ENCODE data around the gene RTRAF.
A peak's percentile ranks its signal among the peaks of the same experiment; 100 is the strongest.

The RTRAF gene

DNA sequence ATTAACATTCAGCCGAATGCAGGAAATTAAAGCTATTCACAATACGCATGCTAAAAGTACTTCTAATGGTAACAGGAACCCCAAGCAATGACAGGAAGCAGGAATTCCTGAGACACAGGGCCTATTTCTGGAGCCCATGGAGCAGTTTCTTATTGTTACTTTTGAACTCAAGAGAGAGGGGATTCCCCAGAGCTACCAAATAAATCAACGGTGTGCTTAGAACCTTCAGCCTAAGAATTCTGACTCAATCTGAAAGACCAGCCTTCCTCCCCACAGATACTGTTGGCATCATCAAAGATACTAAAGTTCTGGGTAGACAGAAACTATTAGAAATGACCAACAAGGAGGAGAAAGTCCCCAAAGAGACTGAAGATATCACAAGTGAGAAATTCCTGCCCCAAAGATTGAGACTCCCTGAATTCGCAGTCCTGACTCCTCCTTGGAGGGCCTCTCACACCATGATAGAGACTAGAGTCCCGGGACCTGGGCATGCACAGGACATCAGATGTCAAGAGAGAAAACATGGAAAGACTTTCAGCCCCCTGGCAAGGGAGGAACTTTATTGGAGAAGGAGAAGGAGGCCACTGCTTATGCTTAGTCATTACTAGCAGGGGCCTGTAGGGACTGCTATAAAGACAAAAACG lies 32.7 kb downstream of the RTRAF start:
- DNase-seq: no peak

DNA sequence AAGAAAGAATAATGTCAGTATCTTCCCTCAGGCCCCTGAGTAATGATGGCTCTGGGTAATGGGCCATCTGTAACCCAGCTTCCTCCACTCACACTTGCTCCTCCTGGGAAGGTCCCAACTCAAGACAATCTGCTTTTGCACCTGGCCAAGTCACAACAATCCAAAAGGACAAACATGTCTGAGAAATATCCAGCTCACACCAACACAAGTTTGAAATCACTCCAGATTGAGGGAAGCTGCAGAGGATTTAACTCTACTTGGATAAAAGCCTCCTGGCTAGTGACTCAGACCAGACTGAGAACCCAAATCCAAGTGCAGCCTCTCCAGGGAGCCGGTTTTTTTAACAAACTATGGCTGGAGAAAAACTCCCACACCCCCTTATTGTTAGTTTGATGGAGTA lies 34.2 kb downstream of the RTRAF start:
- DNase-seq: no peak

DNA sequence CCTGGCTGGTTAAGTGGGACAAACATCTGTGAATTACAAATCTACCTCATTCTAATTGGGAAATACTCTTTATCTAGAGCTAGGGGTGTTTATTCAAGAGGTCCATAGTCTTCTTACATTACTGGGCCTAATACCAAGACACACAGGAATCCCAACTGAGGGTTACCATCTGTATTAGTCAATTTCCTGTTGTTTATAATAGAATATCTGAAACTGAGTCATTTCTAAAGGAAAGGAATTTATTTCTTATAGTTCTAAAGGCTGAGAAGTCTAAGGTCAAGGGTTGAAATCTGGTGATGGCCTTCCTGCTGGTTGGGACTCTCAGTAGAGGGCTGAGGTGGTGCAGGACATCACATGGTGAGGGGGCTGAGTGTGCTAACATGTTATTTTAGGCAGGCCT lies 36.0 kb downstream of the RTRAF start:
- no peak for DNase-seq

DNA sequence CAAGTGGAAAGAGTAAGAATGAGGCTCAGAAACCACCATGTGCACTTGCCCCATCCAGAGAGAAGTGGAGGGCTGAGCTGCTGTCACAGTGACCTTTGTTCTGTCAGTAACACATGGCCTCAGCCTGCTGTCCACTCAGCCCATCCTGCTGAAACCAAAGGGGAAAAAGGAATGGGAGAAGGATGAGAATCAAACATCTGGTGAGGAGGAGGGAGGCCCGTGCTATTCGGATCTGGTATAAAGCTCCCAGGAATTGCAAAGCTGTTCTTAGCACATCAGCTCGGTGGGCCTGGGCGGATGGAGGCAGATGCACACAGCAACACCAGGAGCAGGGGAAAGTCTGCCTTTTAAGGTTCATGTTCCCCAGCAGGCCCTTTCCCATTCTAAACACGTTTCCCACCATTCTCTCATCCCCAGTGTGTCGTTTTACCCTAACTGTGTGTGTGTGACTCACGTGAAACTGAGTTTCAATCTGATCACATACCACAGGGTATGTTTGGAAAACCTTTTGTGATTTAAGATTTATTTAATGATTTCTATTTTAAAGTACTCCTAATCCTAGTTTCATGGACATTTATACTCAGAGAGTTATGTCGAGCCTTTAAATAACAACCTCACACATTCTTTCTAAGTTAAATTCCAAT lies 36.8 kb downstream of the RTRAF start:
- DNase-seq: no peak

DNA sequence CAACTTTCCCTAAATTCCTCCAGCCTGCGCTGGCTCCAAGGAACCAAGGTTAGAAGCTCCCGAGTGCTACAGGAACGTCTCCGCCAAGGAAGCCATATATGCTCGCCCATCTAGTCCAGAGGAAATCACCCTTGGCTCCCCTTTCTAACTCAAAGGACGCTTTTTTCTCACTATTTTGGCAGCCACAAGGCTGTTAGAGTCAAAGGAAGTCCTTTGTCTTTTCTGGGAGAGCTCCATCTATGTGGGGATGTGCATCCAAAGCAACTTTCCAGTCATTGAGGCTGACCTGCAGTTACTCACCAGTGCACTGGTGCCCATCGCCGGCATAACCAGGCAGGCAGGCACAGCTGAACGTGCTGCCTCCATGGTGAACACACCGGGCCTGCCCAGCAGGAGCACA lies 37.6 kb downstream of the RTRAF start:
- no peak for DNase-seq

DNA sequence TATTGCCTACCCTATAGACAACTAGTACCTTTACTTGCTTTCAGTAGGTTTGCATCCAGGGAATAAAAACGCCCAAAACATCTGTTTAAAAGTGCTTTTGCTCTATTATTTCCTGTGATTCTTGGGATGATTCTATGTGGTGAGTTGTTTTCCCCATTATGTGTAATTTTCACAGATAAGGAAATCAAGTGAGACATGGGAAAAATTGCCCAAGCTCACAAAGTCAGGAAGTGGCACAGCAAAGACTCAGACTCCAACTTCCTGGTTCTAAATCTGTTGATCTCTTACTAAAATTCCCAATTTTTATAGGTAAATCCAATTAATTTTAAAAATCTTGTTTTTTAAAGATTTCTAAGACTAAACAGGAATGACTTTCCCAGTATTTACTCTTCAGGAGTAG lies 40.5 kb downstream of the RTRAF start:
- DNase-seq: no peak

DNA sequence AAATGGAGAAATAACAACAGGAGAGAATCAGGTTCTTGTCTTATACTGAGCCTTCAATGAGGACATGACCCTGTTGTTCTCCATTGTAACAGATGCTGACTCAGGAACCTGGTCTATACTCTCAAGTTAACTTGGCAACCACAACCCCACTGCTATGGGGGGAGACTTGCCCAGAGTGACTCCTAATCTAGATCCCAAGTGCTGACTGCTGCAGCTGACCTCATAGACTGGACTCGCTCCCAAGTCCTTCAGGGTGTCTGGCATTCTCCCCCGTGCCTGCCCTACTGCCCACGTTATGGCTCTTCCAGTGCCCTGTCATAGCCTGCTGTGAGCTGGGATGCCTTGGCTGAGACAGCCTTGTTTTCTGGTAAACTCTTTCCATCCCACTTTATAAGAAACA lies 42.4 kb downstream of the RTRAF start:
- DNase-seq: no peak

DNA sequence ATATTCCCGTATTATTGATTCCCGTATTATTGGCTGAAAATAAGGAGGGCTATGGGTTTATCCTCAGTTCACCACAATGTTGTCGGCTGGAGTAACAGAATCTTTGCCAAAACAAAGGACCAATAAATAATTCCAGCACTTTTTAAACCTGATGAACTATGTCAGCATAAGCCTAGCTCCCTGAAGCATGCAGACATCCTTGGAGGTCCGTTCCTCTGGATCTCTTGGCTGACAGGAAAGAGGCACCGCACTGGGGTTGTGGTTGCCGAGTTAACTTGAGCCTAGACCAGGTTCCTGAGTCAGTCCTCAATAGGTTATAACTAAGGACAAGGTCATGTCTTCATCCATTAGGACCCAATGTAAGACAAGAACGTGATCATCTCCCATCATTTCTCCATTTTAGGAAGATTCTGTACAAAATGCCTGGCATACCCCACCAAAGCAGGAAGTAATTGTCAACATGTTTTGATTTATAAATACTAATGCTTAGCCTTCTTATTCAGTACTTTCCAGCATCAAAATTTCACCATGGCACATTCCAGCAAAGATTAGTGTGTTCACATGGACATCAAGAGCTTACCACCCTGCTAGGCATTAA lies 43.0 kb downstream of the RTRAF start:
- no peak for DNase-seq

DNA sequence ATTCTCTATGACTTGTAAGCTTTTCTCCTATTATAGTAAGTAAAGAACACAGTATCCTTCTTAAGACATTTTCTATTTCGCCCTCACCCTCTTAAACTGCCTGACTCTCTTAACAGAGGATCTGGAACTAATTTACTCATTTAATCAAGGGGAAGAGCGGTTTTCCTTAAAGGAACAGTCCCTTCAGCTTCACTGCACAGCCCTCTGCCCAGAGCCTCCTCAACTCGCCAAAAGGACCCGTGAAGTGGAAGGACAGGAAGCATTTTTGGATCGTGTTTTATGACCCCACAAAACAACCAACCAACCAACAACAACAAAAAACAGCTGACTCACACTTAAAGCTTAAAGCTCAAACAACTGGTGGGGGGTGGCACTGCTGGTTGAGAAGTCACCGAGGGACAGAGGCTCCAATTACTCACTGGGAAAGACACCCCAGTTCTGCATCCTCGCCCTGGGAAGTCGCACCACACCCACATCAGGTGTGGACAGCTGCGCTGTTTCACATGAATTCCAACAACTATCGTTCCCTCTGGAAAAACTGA lies 43.8 kb downstream of the RTRAF start:
- DNase-seq: no peak

DNA sequence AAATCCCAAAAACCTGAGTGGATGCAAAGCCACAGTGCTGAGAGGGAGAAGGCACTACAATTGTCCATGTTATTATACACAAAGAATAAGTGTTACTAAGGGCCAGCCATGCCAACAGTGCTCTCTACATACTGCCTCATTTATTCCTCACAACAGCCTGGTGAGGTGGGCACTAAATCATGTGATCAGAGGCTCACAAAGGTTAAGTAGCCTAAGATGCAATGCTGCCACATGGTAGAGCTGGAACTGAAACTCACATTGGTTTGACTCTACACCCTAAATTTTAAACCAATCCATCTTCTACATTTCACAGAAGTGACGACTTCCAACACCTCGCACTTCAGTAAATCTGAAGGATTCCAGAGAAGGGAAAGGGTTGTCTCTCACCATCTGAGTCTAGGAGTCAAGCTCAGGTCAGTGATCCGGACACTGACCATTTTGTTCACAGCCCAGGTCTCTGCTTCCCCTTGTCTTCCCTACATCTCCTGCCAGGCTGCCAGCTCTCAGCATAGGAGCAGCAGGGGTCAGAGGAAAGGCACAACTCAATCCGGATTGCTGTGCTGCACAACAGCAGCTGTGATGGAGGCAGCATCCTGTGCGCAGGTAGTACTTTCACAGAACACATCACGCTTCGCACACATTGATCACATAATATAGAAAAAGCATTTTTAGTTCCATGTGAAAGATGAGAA lies 49.9 kb downstream of the RTRAF start:
- DNase-seq: no peak

DNA sequence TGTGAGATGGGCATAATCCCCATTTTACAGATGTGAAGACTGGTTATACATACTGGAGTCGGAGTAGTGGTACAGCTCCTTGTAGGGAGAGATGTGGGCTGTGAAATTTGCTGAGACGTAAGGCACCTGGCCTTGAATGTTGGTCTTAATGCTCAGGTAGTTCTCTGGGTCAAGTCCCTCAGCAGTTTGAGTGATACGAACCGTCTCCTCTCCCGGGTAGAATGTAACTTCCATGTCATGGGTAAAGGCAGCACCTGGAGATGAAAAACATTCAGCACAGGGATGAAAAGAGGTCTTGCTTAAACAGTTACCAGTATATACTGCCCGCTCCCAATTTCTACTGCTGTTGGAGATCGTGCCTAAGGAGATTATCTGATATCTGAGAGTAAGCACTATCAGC lies 51.3 kb downstream of the RTRAF start:
- no peak for DNase-seq

DNA sequence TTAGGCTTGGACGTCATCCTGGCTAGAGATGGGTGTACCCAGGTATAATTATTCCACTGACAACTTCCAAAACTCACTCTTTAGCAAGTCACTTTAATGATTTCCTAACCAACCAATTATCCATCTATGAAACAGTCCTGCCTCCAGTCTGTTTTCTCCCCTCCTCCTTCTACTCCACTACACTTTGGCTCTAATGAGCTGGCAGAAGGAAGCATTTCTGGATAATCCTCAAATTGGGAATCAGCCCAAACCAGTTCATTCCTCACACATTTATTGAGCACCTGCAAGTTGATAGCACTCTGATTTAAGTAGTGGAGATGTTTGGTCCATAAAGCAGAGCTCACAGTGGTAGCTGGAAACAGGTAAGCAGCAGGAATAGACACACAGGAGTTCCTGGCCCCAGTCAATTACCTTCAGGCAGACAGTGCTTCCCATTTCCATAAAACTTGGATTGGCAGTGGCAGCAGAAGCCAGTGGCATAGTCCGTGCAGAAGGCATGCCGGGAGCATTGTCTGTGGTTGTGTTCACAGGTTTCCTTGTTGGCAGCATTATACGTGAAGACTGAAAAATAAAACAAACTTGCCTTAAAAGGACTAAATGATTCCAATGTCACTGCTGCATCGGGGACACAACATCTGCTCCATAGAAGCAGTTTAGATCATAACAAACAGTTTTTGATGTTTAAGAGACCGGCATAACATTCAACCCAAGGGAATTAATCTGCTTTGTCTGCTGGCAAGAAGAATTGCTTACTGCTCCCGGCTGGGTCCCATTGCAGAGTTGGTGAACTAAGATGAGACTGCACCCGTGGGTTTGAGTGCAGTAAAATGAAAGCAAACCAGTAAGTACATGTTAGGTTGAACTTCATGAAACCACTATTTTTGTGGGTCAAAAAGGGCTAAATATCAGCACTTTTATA lies 53.3 kb downstream of the RTRAF start:
- DNase-seq: no peak

DNA sequence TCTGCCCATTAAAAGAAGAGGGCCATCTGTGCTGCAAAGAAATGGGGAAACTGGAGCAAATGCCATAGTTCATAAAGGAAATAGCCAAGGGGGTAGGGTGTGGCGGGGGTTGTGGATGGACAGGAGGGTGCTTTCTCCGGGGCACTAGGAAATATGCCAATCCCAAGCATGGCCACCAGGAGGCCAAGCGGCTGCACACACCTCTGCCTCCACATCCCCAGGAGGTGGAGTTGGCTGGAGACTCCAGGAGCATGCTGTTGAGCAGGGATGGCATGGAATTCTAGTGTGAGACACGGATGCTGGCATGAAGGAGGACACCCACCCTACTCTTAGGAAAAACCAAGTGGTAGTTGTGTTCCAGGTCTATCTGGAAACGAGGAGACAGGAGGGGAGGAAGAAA lies 54.3 kb downstream of the RTRAF start:
- peak; percentile 66 for DNase-seq

DNA sequence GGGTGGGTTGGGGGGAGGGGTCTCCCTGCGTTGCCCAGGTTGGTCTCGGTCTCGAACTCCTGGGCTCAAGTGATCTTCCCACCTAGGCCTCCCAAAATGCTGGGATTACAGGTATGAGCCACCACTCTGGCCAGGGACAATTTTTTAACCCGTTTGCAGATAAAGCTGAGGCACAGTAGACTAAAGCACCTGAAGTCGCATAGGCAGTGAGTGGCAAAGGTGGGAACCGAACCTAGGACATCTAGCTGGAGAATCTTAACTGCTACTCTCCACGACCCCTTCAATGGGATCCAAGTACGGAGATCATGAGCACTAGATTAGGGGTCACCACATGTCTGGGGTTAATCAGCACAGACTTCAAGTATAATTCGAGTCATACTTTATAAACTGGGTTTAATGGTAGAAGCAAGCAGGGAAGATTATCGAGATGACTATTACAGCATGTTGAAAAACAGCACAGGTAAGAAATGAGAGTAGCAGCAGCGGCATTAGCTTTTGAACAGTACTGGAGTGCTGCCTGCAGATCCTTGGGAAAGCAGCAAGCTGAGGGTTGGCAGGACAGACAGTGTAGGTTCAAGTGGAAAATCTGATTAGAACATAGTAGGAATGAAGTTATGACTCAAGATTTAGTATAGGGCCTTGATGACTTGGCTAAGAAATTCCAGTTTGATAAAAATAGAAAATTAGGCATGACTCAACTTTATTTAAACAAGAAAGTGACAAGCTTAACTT lies 55.6 kb downstream of the RTRAF start:
- no peak for DNase-seq

DNA sequence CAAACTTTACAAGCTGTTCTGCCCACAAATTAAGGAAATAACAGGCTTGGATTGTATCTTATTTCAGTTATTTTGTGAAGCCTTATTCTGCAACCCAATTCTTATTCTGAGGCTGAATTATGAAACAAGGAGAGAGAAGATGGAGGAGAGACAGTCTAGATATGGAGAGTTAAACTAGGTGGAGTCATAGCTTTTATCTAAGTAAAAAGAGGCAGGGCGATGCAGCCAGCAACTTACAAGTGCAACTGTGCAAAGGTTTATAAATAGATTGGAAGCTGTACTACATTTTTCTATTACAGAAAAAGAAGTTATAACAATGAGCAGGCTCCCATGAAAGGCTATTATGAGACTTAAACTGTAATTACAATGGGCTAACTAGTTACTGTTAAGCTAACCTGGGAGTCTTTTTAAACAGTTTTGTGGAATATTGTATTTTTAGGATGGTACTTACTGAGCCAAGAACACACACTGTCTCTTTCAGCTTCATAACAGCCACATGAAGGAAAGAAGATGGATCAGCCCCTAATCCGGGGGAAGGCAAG lies 57.1 kb downstream of the RTRAF start:
- no peak for DNase-seq

DNA sequence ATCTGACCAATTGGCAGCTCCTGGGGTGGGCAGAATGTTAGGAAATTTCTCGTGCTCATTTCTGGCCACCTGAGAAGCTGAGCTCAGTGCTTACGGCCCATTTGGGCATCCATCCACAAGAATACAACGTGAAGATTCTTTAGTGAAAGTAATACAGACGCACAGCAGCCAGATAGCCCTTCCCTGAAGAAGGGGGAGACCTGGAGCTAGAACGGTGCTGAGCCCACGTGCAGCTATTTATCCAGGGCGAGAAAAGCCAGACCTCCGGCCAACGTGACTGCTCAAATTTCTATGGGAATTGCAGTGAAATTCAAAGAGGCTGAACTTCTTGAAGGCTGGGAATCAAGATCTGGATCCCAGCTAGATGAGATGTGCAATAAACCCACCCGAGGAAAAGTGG lies 58.8 kb downstream of the RTRAF start:
- no peak for DNase-seq

DNA sequence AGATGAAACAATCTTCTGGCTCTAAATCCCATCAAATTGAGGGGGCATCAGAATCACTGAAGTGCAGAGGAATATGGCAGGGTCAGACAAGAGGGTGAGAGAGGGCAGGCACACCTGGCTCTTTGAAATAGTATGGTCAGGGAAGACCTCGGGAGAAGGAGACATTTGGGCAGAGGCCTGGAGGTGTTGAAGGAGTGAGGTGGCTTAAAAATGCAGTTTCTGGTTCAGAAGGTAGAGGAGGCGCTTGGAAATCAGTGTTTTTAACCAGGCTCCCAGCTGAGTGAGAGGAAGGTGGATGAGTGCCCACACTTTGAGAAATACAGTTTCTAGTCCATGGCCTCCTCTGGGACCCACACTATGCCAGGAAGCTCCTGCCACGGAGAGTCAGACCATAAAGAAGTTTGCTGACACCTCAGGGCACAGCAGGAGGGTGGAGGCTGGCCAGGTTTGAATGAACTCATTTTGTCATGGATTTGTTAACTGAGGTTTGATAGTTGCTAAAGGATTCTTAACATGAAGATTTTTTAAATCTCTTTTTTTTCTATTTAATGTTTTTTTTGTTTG lies 59.4 kb downstream of the RTRAF start:
- no peak for DNase-seq

DNA sequence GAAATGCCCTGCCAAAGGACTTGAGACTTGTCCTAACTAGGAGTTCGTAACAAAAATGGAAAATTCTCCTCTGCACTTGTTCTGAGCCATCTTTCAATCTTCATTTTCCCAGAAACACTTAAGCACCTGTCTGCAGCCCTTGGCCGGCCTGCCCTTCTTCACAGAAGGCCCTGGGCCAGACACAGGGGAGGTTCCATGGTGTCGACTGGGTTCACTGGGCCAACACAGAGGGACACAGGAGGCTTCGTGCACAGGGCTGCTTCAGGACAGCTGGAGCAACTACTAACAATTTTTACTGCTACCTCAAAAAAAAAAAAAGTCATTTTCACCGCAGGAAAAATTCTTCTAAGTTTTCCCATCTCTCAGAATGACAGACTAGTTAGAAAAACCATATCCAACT lies 59.9 kb downstream of the RTRAF start:
- no peak for DNase-seq

DNA sequence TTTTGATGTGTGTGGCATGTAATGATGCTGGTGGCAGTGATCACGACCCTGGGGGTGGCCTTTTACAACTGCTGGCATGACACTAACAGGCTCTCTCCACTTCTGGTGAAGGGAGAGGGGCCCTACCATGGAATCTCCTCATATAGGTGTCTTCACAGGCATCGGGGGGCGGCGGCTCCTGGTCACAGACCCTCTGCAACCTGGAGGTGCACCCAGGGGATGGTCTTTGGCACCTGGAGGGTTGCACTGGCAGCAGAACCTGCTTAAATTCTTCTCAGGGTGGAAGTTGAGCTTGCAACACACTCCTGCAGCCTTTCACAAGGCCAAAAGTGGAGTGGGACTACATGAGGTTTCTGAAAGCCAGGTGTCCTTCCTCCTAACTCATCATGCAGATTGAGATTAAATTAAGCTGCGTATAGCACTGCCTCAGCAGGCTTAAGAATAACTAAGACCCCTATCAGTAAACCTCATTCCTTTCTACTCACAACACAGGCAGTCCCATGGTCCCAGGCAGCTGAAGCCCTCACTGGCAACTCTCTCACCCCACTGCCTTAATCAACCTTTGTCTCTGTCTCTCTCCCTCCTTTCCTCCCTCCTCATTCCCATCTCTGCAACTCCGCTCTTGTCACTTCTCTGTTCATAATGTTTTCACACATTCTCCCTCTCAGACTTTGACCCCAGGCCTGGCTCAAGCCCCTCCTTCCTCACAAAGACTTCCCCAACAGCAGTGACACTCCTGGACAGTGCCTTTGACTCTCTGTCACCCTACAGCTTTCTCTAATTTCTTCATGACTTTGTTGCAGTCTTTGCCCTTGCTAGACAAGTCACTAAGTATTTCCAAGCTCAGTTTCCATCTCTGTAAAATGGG lies 60.6 kb downstream of the RTRAF start:
- no peak for DNase-seq

DNA sequence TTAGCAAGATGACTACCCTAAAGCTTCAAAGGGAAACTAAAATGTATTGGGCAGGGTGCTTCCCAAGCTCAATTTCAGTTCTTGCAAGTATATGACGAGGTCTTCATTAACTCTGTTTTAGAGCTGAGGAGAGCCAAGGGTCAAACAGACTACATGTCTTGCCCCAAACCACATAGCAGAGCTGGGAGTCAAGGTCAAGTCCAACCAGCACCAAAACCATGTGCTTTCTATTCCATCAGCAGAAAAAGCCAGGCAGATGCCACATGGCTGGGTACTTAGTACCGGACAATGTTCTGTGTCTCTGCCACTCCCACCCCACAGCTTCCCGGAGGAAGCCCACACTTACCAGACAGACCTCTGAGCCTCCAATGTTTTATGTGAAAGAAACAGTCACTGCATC lies 61.9 kb downstream of the RTRAF start:
- DNase-seq: no peak

Data from stimulated activated CD8-positive, alpha-beta memory T cell treated with anti-CD3 and anti-CD28 coated beads, Interleukin-4, amount 100 ng/mL, for 48 hours (primary cell).